CD4-positive, CD25-positive, alpha-beta regulatory T cell (primary cell): ENCODE data around the gene RBSN. TPM values are rescaled to one million over a fixed set of nuclear protein-coding genes. Genes with fewer than 3 reads are reported as not detected.
"Not testable (repeated sequence)": the region's sequence is repeated elsewhere in the genome, so short reads cannot be mapped to it uniquely, and the experiment has no call there.

ENCODE experiments used
- ATAC-seq, 2 donors: fragments of 150-1000 bp; cut with Tn5 transposase; one replicate each; pipeline ENCODE4 v1.10.0; 2021; ENCODE audit warnings: low read depth in 2 of 2, moderate number of reproducible peaks in 2 of 2, moderate library complexity in 1 of 2
- DNase-seq, 3 donors: peaks; one replicate each; pipeline versions ENCODE4 v3.0.0 to v3.0.0-alpha.2; 2012 to 2022; ENCODE audit warnings: mixed read lengths in 1 of 3
- H3K27ac ChIP-seq: one replicate; pipeline ENCODE4 v1.7.0; 2013; ENCODE audit warnings: mild to moderate bottlenecking, low read length; ENCODE audit not compliant: insufficient read depth, poor library complexity, severe bottlenecking
- H3K27me3 ChIP-seq: one replicate; pipeline ENCODE4 v1.7.0; 2013; ENCODE audit warnings: low read length; ENCODE audit not compliant: control insufficient read depth, insufficient read depth
- H3K36me3 ChIP-seq: one replicate; pipeline ENCODE4 v1.7.0; 2013; ENCODE audit warnings: mild to moderate bottlenecking, low read length, moderate library complexity; ENCODE audit not compliant: control insufficient read depth, insufficient read depth
- H3K4me1 ChIP-seq: 2 replicates; pipeline ENCODE4 v1.7.0; 2013; ENCODE audit warnings: mild to moderate bottlenecking, low read length; ENCODE audit not compliant: insufficient read depth, control insufficient read depth, poor library complexity, severe bottlenecking
- H3K4me3 ChIP-seq: one replicate; pipeline ENCODE4 v1.7.0; 2013; ENCODE audit warnings: low read depth, mild to moderate bottlenecking, low read length, moderate library complexity
- H3K9me3 ChIP-seq, 2 experiments: 1 replicate in 1 of 2; 2 replicates in 1 of 2; pipeline ENCODE4 v1.7.0; 2013; ENCODE audit warnings: low read length in 2 of 2, mild to moderate bottlenecking in 1 of 2, moderate library complexity in 1 of 2; ENCODE audit not compliant: control insufficient read depth in 2 of 2
- H3K27ac Mint-ChIP-seq, 3 donors: one replicate each; pipeline ENCODE4 v1.8.0; 2020 to 2022; ENCODE audit warnings: mild to moderate bottlenecking in 3 of 3, mixed read lengths in 3 of 3, moderate library complexity in 2 of 3
- H3K27me3 Mint-ChIP-seq: one replicate; pipeline ENCODE4 v1.8.0; 2022; ENCODE audit warnings: mild to moderate bottlenecking, mixed read lengths
- H3K36me3 Mint-ChIP-seq: one replicate; pipeline ENCODE4 v1.8.0; 2020; ENCODE audit warnings: mixed read lengths
- H3K4me1 Mint-ChIP-seq, 4 donors: one replicate each; pipeline ENCODE4 v1.8.0; 2020 to 2022; ENCODE audit warnings: mixed read lengths in 4 of 4, mild to moderate bottlenecking in 1 of 4
- H3K4me3 Mint-ChIP-seq, 4 donors: one replicate each; pipeline ENCODE4 v1.8.0; 2020 to 2022; ENCODE audit warnings: mild to moderate bottlenecking in 4 of 4, mixed read lengths in 4 of 4, moderate library complexity in 3 of 4
- H3K9me3 Mint-ChIP-seq, 7 donors: one replicate each; pipeline ENCODE4 v1.8.0; 2020 to 2022; ENCODE audit warnings: mixed read lengths in 7 of 7, mild to moderate bottlenecking in 3 of 7, moderate library complexity in 2 of 7
- polyA plus RNA-seq, 4 donors: library from polyadenylated mRNA; unstranded; fragments of 300-500 nt; fragmentation: Illumina TruSeq; gene quantifications; one replicate each; pipeline ENCODE4 v1.2.3, GENCODE V29; 2021
- total RNA-seq: library from RNA; stranded (reverse); gene quantifications from one replicate; pipeline ENCODE4 v1.2.3, GENCODE V29; 2022

Gene RBSN
- total RNA-seq = 41.0 TPM
- 10 to 100 TPM; 16.9 to 27.6 (median 19.7) TPM for polyA plus RNA-seq

GRCh38 chr3:15098503-15099363 lies at the start of gene RBSN:
Gene RBSN, minus strand, starts transcription at chr3:15099148. Its CDS starts 3,028 bp downstream, at chr3:15096120.
- peak; percentile 94 to 98 (median 96) for DNase-seq
- no peaks in the 10 kb centered on the region for H3K9me3 ChIP-seq
- H3K36me3 ChIP-seq = peaks cover 27% of the 10 kb centered on the region
- peaks cover 17% of the 10 kb centered on the region for H3K36me3 Mint-ChIP-seq
- peak within 1 kb of the TSS; percentile 97 for H3K27ac ChIP-seq
- peak within 1 kb of the TSS; percentile 94 to 99 (median 98) for H3K27ac Mint-ChIP-seq
- peaks cover 11 to 35% (median 23%) of the 10 kb centered on the region in 4 donors for H3K4me1 Mint-ChIP-seq
- peak within 1 kb of the TSS; percentile 92 to 97 (median 96) for H3K4me3 Mint-ChIP-seq
- peak; percentile 84 to 85 for ATAC-seq
- peaks cover 15% of the 10 kb centered on the region for H3K27me3 Mint-ChIP-seq
- no peaks in the 10 kb centered on the region for H3K27me3 ChIP-seq
- peak within 1 kb of the TSS; percentile 98 for H3K4me3 ChIP-seq
- H3K4me1 ChIP-seq = peaks cover 17% of the 10 kb centered on the region
- peaks cover 0 to 1% (median 0%) of the 10 kb centered on the region in 7 donors for H3K9me3 Mint-ChIP-seq

- Mint-ChIP-seq H3K4me3 (no peak overlapping the region), H3K27ac (no peak overlapping the region), H3K9me3 (peaks cover 0 to 3% (median 0%) of the 10 kb centered on the region in 7 donors), H3K4me1 (no peaks in the 10 kb centered on the region), H3K27me3 (peaks cover 44% of the 10 kb centered on the region), H3K36me3 (no peaks in the 10 kb centered on the region)
- Histone ChIP-seq H3K9me3 (no peaks in the 10 kb centered on the region), H3K4me3 (no peak overlapping the region), H3K4me1 (no peaks in the 10 kb centered on the region), H3K36me3 (no peaks in the 10 kb centered on the region), H3K27ac (no peak overlapping the region), H3K27me3 (peaks cover 39% of the 10 kb centered on the region)
- peak in 1 of 3 donors; percentile 5 for DNase-seq
- ATAC-seq = no peak
Measured at GRCh38 chr3:15148614-15149013, 49.7 kb upstream of the RBSN start.

- H3K4me1 ChIP-seq, ATAC-seq, H3K9me3 Mint-ChIP-seq, H3K4me3 ChIP-seq, H3K4me1 Mint-ChIP-seq, H3K36me3 Mint-ChIP-seq, H3K36me3 ChIP-seq, DNase-seq, H3K27me3 ChIP-seq, H3K27ac Mint-ChIP-seq, H3K9me3 ChIP-seq, H3K27ac ChIP-seq, H3K4me3 Mint-ChIP-seq: not testable (repeated sequence)
- H3K27me3 Mint-ChIP-seq = peaks cover 50% of the 10 kb centered on the region
Measured at GRCh38 chr3:15136885-15137284, 37.9 kb upstream of the RBSN start.

GRCh38 chr3:15134968-15135367 lies 36.0 kb upstream of the RBSN start:
- H3K4me1 ChIP-seq, H3K9me3 Mint-ChIP-seq, H3K36me3 ChIP-seq, ATAC-seq, H3K36me3 Mint-ChIP-seq, H3K27me3 ChIP-seq, H3K9me3 ChIP-seq, H3K4me1 Mint-ChIP-seq, H3K27ac ChIP-seq, H3K4me3 Mint-ChIP-seq, H3K4me3 ChIP-seq, DNase-seq, H3K27ac Mint-ChIP-seq: not testable (repeated sequence)
- peaks cover 47% of the 10 kb centered on the region for H3K27me3 Mint-ChIP-seq

- H3K27ac ChIP-seq, H3K4me1 Mint-ChIP-seq, H3K27ac Mint-ChIP-seq, H3K4me3 Mint-ChIP-seq, H3K27me3 ChIP-seq, H3K9me3 ChIP-seq, H3K4me1 ChIP-seq, H3K4me3 ChIP-seq, H3K36me3 ChIP-seq, H3K36me3 Mint-ChIP-seq, H3K9me3 Mint-ChIP-seq, DNase-seq, ATAC-seq: not testable (repeated sequence)
- peaks cover 21% of the 10 kb centered on the region for H3K27me3 Mint-ChIP-seq
Measured at GRCh38 chr3:15128403-15128802, 29.5 kb upstream of the RBSN start.

- not testable (repeated sequence) for DNase-seq, H3K9me3 Mint-ChIP-seq, H3K36me3 Mint-ChIP-seq, H3K36me3 ChIP-seq, H3K27ac ChIP-seq, H3K4me1 Mint-ChIP-seq, H3K27ac Mint-ChIP-seq, H3K4me3 ChIP-seq, H3K4me3 Mint-ChIP-seq, H3K4me1 ChIP-seq, H3K9me3 ChIP-seq, H3K27me3 ChIP-seq, ATAC-seq
- H3K27me3 Mint-ChIP-seq = peaks cover 14% of the 10 kb centered on the region
Measured at GRCh38 chr3:15126975-15127374, 28.0 kb upstream of the RBSN start.

- no peak overlapping the region for H3K4me3 Mint-ChIP-seq
- H3K27ac ChIP-seq = no peak overlapping the region
- no peaks in the 10 kb centered on the region for H3K36me3 Mint-ChIP-seq
- DNase-seq (no peak), ATAC-seq (no peak)
- H3K27me3 ChIP-seq = no peaks in the 10 kb centered on the region
- H3K4me1 Mint-ChIP-seq = peaks cover 0 to 5% (median under 1%) of the 10 kb centered on the region in 4 donors
- H3K4me1 ChIP-seq = no peaks in the 10 kb centered on the region
- no peaks in the 10 kb centered on the region for H3K9me3 ChIP-seq
- H3K27ac Mint-ChIP-seq = peak overlapping the region in 1 of 3 donors; percentile 69
- peaks cover 33% of the 10 kb centered on the region for H3K27me3 Mint-ChIP-seq
- peaks cover 0 to 1% (median 0%) of the 10 kb centered on the region in 7 donors for H3K9me3 Mint-ChIP-seq
- no peaks in the 10 kb centered on the region for H3K36me3 ChIP-seq
- H3K4me3 ChIP-seq = no peak overlapping the region
Measured at GRCh38 chr3:15122398-15122797, 23.4 kb upstream of the RBSN start.

- Histone ChIP-seq H3K9me3 (no peaks in the 10 kb centered on the region), H3K27me3 (no peaks in the 10 kb centered on the region), H3K36me3 (no peaks in the 10 kb centered on the region), H3K27ac (no peak overlapping the region), H3K4me1 (no peaks in the 10 kb centered on the region), H3K4me3 (no peak overlapping the region)
- Mint-ChIP-seq H3K9me3 (peaks cover 0 to 1% (median 0%) of the 10 kb centered on the region in 7 donors), H3K27me3 (peaks cover 34% of the 10 kb centered on the region), H3K4me1 (peaks cover 0 to 5% (median under 1%) of the 10 kb centered on the region in 4 donors), H3K36me3 (no peaks in the 10 kb centered on the region), H3K4me3 (no peak overlapping the region), H3K27ac (peak overlapping the region in 1 of 3 donors; percentile 21)
- DNase-seq (no peak), ATAC-seq (no peak)
Measured at GRCh38 chr3:15121936-15122335, 23.0 kb upstream of the RBSN start.
